ENCODE measurements around the gene BTBD9.

BTBD9 gene

GRCh38 chr6:38481851-38482250 lies 157.9 kb downstream of the BTBD9 start:
- TF ChIP-seq, protein P1, sequence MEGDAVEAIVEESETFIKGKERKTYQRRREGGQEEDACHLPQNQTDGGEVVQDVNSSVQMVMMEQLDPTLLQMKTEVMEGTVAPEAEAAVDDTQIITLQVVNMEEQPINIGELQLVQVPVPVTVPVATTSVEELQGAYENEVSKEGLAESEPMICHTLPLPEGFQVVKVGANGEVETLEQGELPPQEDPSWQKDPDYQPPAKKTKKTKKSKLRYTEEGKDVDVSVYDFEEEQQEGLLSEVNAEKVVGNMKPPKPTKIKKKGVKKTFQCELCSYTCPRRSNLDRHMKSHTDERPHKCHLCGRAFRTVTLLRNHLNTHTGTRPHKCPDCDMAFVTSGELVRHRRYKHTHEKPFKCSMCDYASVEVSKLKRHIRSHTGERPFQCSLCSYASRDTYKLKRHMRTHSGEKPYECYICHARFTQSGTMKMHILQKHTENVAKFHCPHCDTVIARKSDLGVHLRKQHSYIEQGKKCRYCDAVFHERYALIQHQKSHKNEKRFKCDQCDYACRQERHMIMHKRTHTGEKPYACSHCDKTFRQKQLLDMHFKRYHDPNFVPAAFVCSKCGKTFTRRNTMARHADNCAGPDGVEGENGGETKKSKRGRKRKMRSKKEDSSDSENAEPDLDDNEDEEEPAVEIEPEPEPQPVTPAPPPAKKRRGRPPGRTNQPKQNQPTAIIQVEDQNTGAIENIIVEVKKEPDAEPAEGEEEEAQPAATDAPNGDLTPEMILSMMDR (IDR thresholded peaks at IDR 0.05) = no peak
- H3K9ac ChIP-seq = no peak overlapping the region
- no peak overlapping the region for H3K4me3 ChIP-seq (ENCODE audit: low read depth, low read length)
- no peaks in the 10 kb centered on the region for H3K36me3 ChIP-seq (ENCODE audit: control insufficient read depth, insufficient read depth, low read length)
- H3K27me3 ChIP-seq (ENCODE audit: control insufficient read depth, insufficient read depth, low read length) = no peaks in the 10 kb centered on the region
- H3K4me2 ChIP-seq (ENCODE audit: low read length) = peak overlapping the region; percentile 39
- H3K79me2 ChIP-seq = peaks cover 3% of the 10 kb centered on the region
- no peak overlapping the region for H3K27ac ChIP-seq
- peaks cover 28% of the 10 kb centered on the region for H3K4me1 ChIP-seq
- H2AFZ ChIP-seq = no peak overlapping the region
- no peaks in the 10 kb centered on the region for H3K9me3 ChIP-seq (ENCODE audit: control insufficient read depth, low read length)

- Histone ChIP-seq H3K79me2 (peaks cover 3% of the 10 kb centered on the region), H3K4me2 (ENCODE audit: low read length) (no peak overlapping the region), H3K27ac (no peak overlapping the region), H3K4me1 (peaks cover 28% of the 10 kb centered on the region), H3K36me3 (ENCODE audit: control insufficient read depth, insufficient read depth, low read length) (no peaks in the 10 kb centered on the region), H3K9ac (no peak overlapping the region), H3K9me3 (ENCODE audit: control insufficient read depth, low read length) (no peaks in the 10 kb centered on the region), H3K4me3 (ENCODE audit: low read depth, low read length) (no peak overlapping the region), H3K27me3 (ENCODE audit: control insufficient read depth, insufficient read depth, low read length) (no peaks in the 10 kb centered on the region), H2AFZ (no peak overlapping the region)
- TF ChIP-seq, protein P1 (IDR thresholded peaks at IDR 0.05) = no peak
These were observed 158.4 kb downstream of the BTBD9 start for GRCh38 chr6:38481211-38481836.

GRCh38 chr6:38480036-38480435 lies 159.7 kb downstream of the BTBD9 start:
- no peak overlapping the region for H3K4me2 ChIP-seq (ENCODE audit: low read length)
- TF ChIP-seq, protein P1 (IDR thresholded peaks at IDR 0.05) = no peak
- H3K9ac ChIP-seq = no peak overlapping the region
- H3K4me1 ChIP-seq = peaks cover 28% of the 10 kb centered on the region
- H3K27me3 ChIP-seq (ENCODE audit: control insufficient read depth, insufficient read depth, low read length) = no peaks in the 10 kb centered on the region
- H3K4me3 ChIP-seq (ENCODE audit: low read depth, low read length) = no peak overlapping the region
- no peaks in the 10 kb centered on the region for H3K9me3 ChIP-seq (ENCODE audit: control insufficient read depth, low read length)
- H3K27ac ChIP-seq = no peak overlapping the region
- H2AFZ ChIP-seq = no peak overlapping the region
- H3K36me3 ChIP-seq (ENCODE audit: control insufficient read depth, insufficient read depth, low read length) = no peaks in the 10 kb centered on the region
- peaks cover 3% of the 10 kb centered on the region for H3K79me2 ChIP-seq

- peaks cover 3% of the 10 kb centered on the region for H3K79me2 ChIP-seq
- H3K36me3 ChIP-seq (ENCODE audit: control insufficient read depth, insufficient read depth, low read length) = no peaks in the 10 kb centered on the region
- H3K9ac ChIP-seq = no peak overlapping the region
- H3K4me3 ChIP-seq (ENCODE audit: low read depth, low read length) = no peak overlapping the region
- H2AFZ ChIP-seq = no peak overlapping the region
- no peak overlapping the region for H3K4me2 ChIP-seq (ENCODE audit: low read length)
- no peak overlapping the region for H3K27ac ChIP-seq
- no peaks in the 10 kb centered on the region for H3K9me3 ChIP-seq (ENCODE audit: control insufficient read depth, low read length)
- H3K27me3 ChIP-seq (ENCODE audit: control insufficient read depth, insufficient read depth, low read length) = no peaks in the 10 kb centered on the region
- H3K4me1 ChIP-seq = peaks cover 27% of the 10 kb centered on the region
- TF ChIP-seq, protein P1 (IDR thresholded peaks at IDR 0.05) = no peak
These were observed 160.4 kb downstream of the BTBD9 start for GRCh38 chr6:38479331-38479730.

GRCh38 chr6:38477680-38478260 lies 162.0 kb downstream of the BTBD9 start:
- peaks cover 3% of the 10 kb centered on the region for H3K79me2 ChIP-seq
- TF ChIP-seq, protein P1 (IDR thresholded peaks at IDR 0.05) = no peak
- no peak overlapping the region for H3K4me2 ChIP-seq (ENCODE audit: low read length)
- H3K9ac ChIP-seq = no peak overlapping the region
- H3K4me3 ChIP-seq (ENCODE audit: low read depth, low read length) = no peak overlapping the region
- peaks cover 12% of the 10 kb centered on the region for H3K4me1 ChIP-seq
- H2AFZ ChIP-seq = no peak overlapping the region
- H3K27ac ChIP-seq = no peak overlapping the region
- H3K27me3 ChIP-seq (ENCODE audit: control insufficient read depth, insufficient read depth, low read length) = no peaks in the 10 kb centered on the region
- H3K9me3 ChIP-seq (ENCODE audit: control insufficient read depth, low read length) = no peaks in the 10 kb centered on the region
- H3K36me3 ChIP-seq (ENCODE audit: control insufficient read depth, insufficient read depth, low read length) = no peaks in the 10 kb centered on the region

Measured in parathyroid adenoma (tissue), 2 donors.